HG02852 (cell line): Measurements from ENCODE around the gene FAM110D.

Experiments used
- ATAC-seq: cut with Tn5 transposase; IDR thresholded peaks from one replicate; pipeline ENCODE4 v1.9.1; 2021; ENCODE audit warnings: mild to moderate bottlenecking, moderate library complexity; ENCODE audit not compliant: unreplicated experiment

The FAM110D gene

GRCh38 chr1:26184086-26184485 lies 25.2 kb downstream of the FAM110D start:
- no peak for ATAC-seq

GRCh38 chr1:26184883-26185282 lies 26.0 kb downstream of the FAM110D start:
- ATAC-seq, result no peak

DNA sequence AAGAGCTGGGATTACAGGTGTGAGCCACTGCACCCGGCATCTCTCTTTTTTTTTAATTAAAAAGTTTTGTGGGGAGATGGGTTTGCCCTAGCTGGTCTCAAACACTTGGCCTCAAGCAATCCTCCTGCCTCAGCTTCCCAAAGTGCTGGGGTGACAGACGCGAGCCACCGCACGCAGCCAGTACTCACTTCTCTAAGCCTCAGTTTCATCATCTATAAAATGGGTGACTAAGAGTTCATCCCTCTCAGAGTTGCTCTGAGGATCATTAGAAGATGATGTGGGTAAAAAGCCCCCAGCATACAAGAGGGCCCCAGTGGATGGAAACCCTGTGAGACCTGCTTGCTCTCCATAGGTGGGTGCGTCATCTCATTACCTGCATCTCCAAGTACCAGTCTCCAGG lies 29.0 kb downstream of the FAM110D start:
- ATAC-seq, result no peak

DNA sequence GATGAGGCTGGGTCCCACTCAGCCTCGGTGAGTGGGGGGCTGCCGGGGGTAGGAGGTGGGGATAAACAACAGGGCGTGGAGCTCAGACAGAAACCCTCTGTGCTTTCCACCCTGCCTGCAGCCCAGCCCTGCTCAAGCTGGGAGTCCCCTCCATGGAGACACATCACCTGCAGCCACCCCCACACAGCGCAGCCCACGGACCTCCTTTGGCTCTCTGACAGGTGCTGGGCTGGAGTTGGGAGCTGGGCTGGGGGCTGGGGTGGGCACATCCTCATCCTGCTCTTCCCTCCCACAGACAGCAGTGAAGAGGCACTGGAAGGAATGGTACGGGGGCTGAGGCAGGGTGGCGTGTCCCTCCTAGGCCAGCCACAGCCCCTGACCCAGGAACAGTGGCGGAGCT lies 29.6 kb downstream of the FAM110D start:
- no peak for ATAC-seq

DNA sequence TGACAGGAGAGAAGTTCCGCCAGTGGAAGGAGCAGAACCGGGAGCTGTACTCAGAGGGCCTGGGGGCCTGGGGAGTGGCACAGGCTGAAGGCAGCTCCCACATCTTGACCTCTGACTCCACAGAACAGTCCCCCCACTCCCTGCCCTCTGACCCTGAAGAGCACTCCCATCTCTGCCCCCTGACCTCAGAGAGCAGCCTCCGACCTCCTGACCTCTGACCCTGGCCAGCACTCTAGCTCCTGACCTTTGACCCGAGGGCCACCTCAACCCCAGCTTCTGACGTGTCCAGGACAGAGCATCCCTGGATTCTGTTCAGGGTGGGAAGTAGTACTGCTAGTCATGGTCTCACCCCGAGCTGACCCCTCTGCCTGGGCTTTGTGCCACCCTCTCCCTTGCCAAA lies 30.5 kb downstream of the FAM110D start:
- ATAC-seq, result no peak

GRCh38 chr1:26189751-26190275 lies 30.9 kb downstream of the FAM110D start:
- ATAC-seq, result no peak

- no peak for ATAC-seq
Measured at GRCh38 chr1:26190373-26190987, 31.6 kb downstream of the FAM110D start, which contains the start of gene CATSPER4. CATSPER4 (plus strand) TSS chr1:26190602; CDS start chr1:26190628, 26 bp downstream.

DNA sequence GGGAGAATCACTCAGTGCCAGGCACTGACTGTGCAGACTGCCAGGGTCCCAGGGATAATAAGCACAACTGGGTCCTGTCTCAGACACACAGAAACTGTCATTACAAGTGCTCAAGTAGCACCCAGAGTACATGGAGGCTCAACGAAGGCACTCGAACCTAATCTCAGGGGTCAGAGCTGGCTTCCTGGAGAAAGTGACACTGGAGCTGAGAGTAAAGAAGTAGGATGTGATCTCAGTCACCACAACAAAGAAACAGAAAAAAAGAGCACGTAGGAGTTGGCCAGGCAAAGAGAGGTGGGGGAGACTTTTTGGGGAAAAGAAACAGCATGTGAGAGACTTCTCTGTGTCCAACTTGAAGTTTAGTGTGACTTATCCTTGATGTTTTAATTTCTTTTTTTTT lies 32.9 kb downstream of the FAM110D start:
- ATAC-seq, result no peak

DNA sequence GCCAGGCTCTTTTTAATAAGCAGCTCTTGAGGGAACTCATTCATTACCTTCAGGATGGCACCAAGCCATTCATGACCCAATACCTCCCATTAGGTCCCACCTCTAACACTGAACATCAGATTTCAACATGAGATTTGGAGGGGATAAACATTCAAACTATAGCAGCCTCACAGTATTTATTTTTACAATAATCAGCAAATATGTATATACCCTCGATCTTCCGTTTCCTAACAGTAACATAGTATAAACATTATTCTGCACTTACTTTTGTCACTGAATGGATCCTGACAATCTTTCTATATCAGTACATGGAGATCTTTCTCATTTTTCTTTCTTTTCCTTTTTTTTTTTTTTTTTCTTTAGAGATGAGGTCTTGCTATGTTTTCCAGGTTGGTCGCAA lies 36.9 kb downstream of the FAM110D start:
- no peak for ATAC-seq

- ATAC-seq, result no peak
Measured at GRCh38 chr1:26197301-26197700, 38.4 kb downstream of the FAM110D start.

- ATAC-seq, result no peak
Measured at GRCh38 chr1:26197813-26198212, 38.9 kb downstream of the FAM110D start.

DNA sequence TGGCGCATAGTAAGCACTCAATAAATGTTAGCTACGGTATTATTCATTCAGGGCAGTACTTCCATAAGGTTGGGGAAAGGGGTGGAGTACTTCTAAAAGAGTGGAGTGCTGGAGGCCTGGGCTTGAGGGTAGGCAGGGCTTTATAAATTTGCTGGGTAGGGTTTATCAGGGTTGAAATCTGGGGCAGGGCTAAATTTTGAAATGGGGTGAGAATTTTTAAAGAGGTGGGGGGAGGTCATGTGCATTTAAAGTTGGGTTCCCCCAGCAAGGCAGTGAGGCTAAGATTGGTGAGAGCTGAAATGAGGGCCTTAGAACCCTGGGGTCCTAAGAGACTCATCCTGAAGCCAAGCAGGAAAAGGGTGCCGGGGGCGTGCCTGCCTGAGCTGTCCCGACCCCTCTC lies 41.5 kb downstream of the FAM110D start:
- ATAC-seq, result no peak

- no peak for ATAC-seq
Measured at GRCh38 chr1:26203642-26204318, 44.9 kb downstream of the FAM110D start.

GRCh38 chr1:26210147-26210870 lies 51.4 kb downstream of the FAM110D start:
- no peak for ATAC-seq

DNA sequence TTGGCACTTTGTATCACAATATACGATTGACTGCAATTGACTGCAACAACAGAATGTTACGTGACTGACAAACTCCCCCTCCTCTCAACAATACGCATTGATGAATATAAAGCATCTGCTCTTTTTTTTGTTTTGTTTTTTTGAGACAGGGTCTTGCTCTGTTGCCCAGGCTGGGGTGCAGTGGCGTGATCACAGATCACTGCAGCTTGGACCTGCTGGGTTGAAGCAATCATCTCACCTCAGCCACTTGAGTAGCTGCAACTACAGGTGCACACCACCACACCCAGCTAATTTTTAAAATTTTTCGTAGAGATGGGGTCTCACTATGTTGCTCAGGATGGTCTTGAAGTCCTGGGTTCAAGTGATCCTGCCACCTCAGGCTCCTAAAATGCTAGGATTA lies 53.8 kb downstream of the FAM110D start:
- no peak for ATAC-seq

DNA sequence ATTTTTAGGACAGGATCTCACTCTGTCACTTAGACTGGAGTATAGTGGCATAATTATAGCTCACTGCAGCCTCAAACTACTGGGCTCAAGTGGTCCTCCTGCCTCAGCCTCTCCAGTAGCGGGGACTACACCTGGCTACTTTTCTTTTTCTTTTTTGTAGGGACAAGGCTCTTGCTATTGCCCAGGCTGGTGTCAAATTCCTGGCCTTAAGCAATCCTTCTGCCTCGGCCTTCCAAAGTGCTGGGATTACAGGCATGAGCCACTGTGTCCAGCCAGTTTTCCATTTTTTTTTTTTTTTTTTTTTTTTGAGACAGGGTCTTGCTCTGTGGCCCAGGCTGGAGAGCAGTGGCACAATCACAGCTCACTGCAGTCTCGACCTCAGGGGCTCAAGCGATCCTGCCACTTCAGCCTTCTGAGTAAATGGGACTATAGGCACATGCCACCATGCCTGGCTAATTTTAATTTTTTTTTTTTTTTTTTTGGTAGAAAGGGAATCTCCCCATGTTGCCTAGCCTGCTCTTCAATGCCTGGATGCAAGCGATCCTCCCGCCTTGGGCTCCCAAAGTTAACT lies 54.5 kb downstream of the FAM110D start:
- no peak for ATAC-seq
